GM12878 (cell line): ENCODE results near the gene NIPSNAP3A. TPM values are rescaled to one million over a fixed set of nuclear protein-coding genes. Genes with fewer than 3 reads are reported as not detected.

Source experiments
- CEBPB ChIP-seq, 2 experiments: fragments of 150-350 bp in 1 of 2; IDR thresholded peaks; 2 replicates each; pipeline ENCODE4 v1.6.1; 2012 to 2014; ENCODE audit warnings: low read depth in 2 of 2, low read length in 2 of 2, borderline replicate concordance in 1 of 2, inconsistent platforms in 1 of 2
- CHD1 ChIP-seq: IDR thresholded peaks from 2 replicates; pipeline ENCODE4 v1.6.1; 2012; ENCODE audit warnings: low read depth, low read length, improper control_type of control experiment
- CHD4 ChIP-seq: fragments of 200-600 bp; sonication (generic); IDR thresholded peaks from 2 replicates; pipeline ENCODE4 v1.6.1; 2016; ENCODE audit warnings: mild to moderate bottlenecking
- CTCF ChIP-seq, 3 experiments: IDR thresholded peaks in 2 of 3; conservative IDR thresholded peaks in 1 of 3; 2 replicates each; pipeline ENCODE4 v1.5.1; 2011; ENCODE audit warnings: low read depth in 3 of 3, low read length in 3 of 3, mild to moderate bottlenecking in 3 of 3, control low read depth in 2 of 3, moderate library complexity in 2 of 3, inconsistent platforms in 1 of 3, mixed read lengths in 1 of 3; ENCODE audit not compliant: control insufficient read depth in 2 of 3, insufficient read depth in 1 of 3; ENCODE audit errors: extremely low read depth in 1 of 3
- FOS ChIP-seq: IDR thresholded peaks from 3 replicates; pipeline ENCODE4 v1.6.1; 2011; ENCODE audit warnings: borderline replicate concordance; ENCODE audit not compliant: insufficient read length; ENCODE audit errors: extremely low read depth
- FOXM1 ChIP-seq: IDR thresholded peaks from 2 replicates; pipeline ENCODE4 v1.6.1; 2012; ENCODE audit warnings: low read depth, mild to moderate bottlenecking, inconsistent platforms, low read length, moderate library complexity
- KAT2A ChIP-seq: conservative IDR thresholded peaks from 2 replicates; pipeline ENCODE4 v1.6.1; 2011; ENCODE audit warnings: low read depth, low read length; ENCODE audit not compliant: control insufficient read depth
- LARP7 ChIP-seq: fragments of 450-650 bp; IDR thresholded peaks from 2 replicates; pipeline ENCODE4 v1.6.1; 2017; ENCODE audit warnings: mild to moderate bottlenecking
- NFIC ChIP-seq: IDR thresholded peaks from 2 replicates; pipeline ENCODE4 v1.6.1; 2012; ENCODE audit warnings: low read depth, mild to moderate bottlenecking, inconsistent platforms, low read length, moderate library complexity
- NR2C2 ChIP-seq: IDR thresholded peaks from 2 replicates; pipeline ENCODE4 v1.6.1; 2011; ENCODE audit warnings: borderline replicate concordance, low read depth; ENCODE audit not compliant: control insufficient read depth, insufficient read length
- PAX5 ChIP-seq: IDR thresholded peaks from 2 replicates; pipeline ENCODE4 v1.6.1; 2011; ENCODE audit warnings: low read depth, low read length, borderline replicate concordance
- PAX8 ChIP-seq: fragments of 450-650 bp; IDR thresholded peaks from 2 replicates; pipeline ENCODE4 v1.6.1; 2017; ENCODE audit warnings: mild to moderate bottlenecking, moderate library complexity
- PML ChIP-seq: IDR thresholded peaks from 2 replicates; pipeline ENCODE4 v1.6.1; 2012; ENCODE audit warnings: low read length, inconsistent platforms
- RCOR1 ChIP-seq: conservative IDR thresholded peaks from 2 replicates; pipeline ENCODE4 v1.6.1; 2012; ENCODE audit warnings: low read depth, low read length, improper control_type of control experiment
- RFX5 ChIP-seq: IDR thresholded peaks from 2 replicates; pipeline ENCODE4 v1.6.1; 2011; ENCODE audit warnings: low read depth, low read length, improper control_type of control experiment
- SREBF1 ChIP-seq: IDR thresholded peaks from 2 replicates; pipeline ENCODE4 v1.6.1; 2012; ENCODE audit warnings: mild to moderate bottlenecking, low read length
- SREBF2 ChIP-seq: IDR thresholded peaks from 2 replicates; pipeline ENCODE4 v1.6.1; 2012; ENCODE audit warnings: mild to moderate bottlenecking, low read length
- TAF1 ChIP-seq: IDR thresholded peaks from 2 replicates; pipeline ENCODE4 v1.6.1; 2011; ENCODE audit warnings: mild to moderate bottlenecking, low read depth, low read length, borderline replicate concordance
- TBL1XR1 ChIP-seq: IDR thresholded peaks from 2 replicates; pipeline ENCODE4 v1.6.1; 2012; ENCODE audit warnings: low read depth, low read length, improper control_type of control experiment
- TCF7 ChIP-seq: IDR thresholded peaks from 2 replicates; pipeline ENCODE4 v1.6.1; 2014; ENCODE audit warnings: antibody characterized with exemption, borderline replicate concordance
- YY1 ChIP-seq: IDR thresholded peaks from 2 replicates; pipeline ENCODE4 v1.6.1; 2011; ENCODE audit warnings: low read depth, mild to moderate bottlenecking, low read length
- polyA plus RNA-seq, 11 experiments: library from polyadenylated mRNA; depleted of rRNA in 4 of 11; unstranded in 6 of 11; stranded (reverse) in 5 of 11; fragments of >200 nt; fragmentation: Nextera tagmentation in 4 of 11; fragmentation: Illumina TruSeq in 1 of 11; extraction: Ambion mirVana in 4 of 11; extraction: Trizol in 1 of 11; gene quantifications; 1 replicate in 1 of 11; 2 replicates in 10 of 11; pipeline versions ENCODE4 v1.2.1 to v1.2.3, GENCODE V29; 2011 to 2016; ENCODE audit warnings: inconsistent platforms in 2 of 11, missing spikeins in 2 of 11, low read depth in 1 of 11
- total RNA-seq, 4 experiments: library from RNA; depleted of rRNA in 3 of 4; stranded (reverse); fragments of >200 nt in 3 of 4; fragmentation: Illumina TruSeq in 1 of 4; extraction: Trizol in 1 of 4; gene quantifications; 2 replicates each; pipeline versions ENCODE4 v1.2.1 to v1.2.3, GENCODE V29; 2013 to 2021
- TF ChIP-seq, protein P1 (sequence below): fragments of 450-650 bp; formaldehyde crosslinking; IDR thresholded peaks from 2 replicates; pipeline ENCODE4 v1.5.0; 2022; ENCODE audit warnings: mild to moderate bottlenecking, missing genetic modification characterization
- TF ChIP-seq, protein P2 (sequence below): fragments of 450-650 bp; IDR thresholded peaks from 2 replicates; pipeline ENCODE4 v1.6.1; 2017; ENCODE audit warnings: mild to moderate bottlenecking, low read depth, inconsistent platforms; ENCODE audit not compliant: poor library complexity, severe bottlenecking
- TF ChIP-seq, protein P3 (sequence below): IDR thresholded peaks from 2 replicates; pipeline ENCODE4 v1.6.1; 2012; ENCODE audit warnings: low read length, inconsistent platforms
- TF ChIP-seq, protein P4 (sequence below): IDR thresholded peaks from 2 replicates; pipeline ENCODE4 v1.6.1; 2012; ENCODE audit warnings: low read depth, low read length, improper control_type of control experiment

NIPSNAP3A gene
- total and polyA plus RNA-seq, 10 of the 15 experiments (the other 5 are each of a cell fraction or from before 2014, with no cell fraction given): 19.1 to 87.2 (median 34.0) TPM

GRCh38 chr9:104747245-104747564, 278 bp upstream of the NIPSNAP3A start (continued):
- TF ChIP-seq, protein P1, sequence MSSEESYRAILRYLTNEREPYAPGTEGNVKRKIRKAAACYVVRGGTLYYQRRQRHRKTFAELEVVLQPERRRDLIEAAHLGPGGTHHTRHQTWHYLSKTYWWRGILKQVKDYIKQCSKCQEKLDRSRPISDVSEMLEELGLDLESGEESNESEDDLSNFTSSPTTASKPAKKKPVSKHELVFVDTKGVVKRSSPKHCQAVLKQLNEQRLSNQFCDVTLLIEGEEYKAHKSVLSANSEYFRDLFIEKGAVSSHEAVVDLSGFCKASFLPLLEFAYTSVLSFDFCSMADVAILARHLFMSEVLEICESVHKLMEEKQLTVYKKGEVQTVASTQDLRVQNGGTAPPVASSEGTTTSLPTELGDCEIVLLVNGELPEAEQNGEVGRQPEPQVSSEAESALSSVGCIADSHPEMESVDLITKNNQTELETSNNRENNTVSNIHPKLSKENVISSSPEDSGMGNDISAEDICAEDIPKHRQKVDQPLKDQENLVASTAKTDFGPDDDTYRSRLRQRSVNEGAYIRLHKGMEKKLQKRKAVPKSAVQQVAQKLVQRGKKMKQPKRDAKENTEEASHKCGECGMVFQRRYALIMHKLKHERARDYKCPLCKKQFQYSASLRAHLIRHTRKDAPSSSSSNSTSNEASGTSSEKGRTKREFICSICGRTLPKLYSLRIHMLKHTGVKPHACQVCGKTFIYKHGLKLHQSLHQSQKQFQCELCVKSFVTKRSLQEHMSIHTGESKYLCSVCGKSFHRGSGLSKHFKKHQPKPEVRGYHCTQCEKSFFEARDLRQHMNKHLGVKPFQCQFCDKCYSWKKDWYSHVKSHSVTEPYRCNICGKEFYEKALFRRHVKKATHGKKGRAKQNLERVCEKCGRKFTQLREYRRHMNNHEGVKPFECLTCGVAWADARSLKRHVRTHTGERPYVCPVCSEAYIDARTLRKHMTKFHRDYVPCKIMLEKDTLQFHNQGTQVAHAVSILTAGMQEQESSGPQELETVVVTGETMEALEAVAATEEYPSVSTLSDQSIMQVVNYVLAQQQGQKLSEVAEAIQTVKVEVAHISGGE (CRISPR knock-in tag): no peak
- TF ChIP-seq FOXM1 (no peak), TAF1 (no peak), LARP7 (no peak), CTCF (IDR thresholded peaks at IDR 0.05 in 2 of 3, conservative IDR thresholded peaks at IDR 0.05 in 1 of 3; ENCODE audit: control insufficient read depth in 2 of 3, extremely low read depth in 1 of 3, insufficient read depth in 1 of 3, low read depth in 3 of 3, low read length in 3 of 3) (no peak), RFX5 (no peak), RCOR1 (no peak), PAX8 (no peak), PML (no peak), PAX5 (no peak), KAT2A (no peak), CEBPB (IDR thresholded peaks at IDR 0.05; ENCODE audit: borderline replicate concordance in 1 of 2, low read depth in 2 of 2, low read length in 2 of 2) (no peak), CHD4 (no peak), SREBF1 (no peak), YY1 (0 out of 2 replicates have a peak, but pooled peaks have one; percentile 6), TCF7 (no peak), FOS (no peak), NFIC (no peak), CHD1 (no peak), TBL1XR1 (no peak), NR2C2 (no peak), SREBF2 (no peak)
- TF ChIP-seq, protein P2, sequence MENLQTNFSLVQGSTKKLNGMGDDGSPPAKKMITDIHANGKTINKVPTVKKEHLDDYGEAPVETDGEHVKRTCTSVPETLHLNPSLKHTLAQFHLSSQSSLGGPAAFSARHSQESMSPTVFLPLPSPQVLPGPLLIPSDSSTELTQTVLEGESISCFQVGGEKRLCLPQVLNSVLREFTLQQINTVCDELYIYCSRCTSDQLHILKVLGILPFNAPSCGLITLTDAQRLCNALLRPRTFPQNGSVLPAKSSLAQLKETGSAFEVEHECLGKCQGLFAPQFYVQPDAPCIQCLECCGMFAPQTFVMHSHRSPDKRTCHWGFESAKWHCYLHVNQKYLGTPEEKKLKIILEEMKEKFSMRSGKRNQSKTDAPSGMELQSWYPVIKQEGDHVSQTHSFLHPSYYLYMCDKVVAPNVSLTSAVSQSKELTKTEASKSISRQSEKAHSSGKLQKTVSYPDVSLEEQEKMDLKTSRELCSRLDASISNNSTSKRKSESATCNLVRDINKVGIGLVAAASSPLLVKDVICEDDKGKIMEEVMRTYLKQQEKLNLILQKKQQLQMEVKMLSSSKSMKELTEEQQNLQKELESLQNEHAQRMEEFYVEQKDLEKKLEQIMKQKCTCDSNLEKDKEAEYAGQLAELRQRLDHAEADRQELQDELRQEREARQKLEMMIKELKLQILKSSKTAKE: no peak
- TF ChIP-seq, protein P3, sequence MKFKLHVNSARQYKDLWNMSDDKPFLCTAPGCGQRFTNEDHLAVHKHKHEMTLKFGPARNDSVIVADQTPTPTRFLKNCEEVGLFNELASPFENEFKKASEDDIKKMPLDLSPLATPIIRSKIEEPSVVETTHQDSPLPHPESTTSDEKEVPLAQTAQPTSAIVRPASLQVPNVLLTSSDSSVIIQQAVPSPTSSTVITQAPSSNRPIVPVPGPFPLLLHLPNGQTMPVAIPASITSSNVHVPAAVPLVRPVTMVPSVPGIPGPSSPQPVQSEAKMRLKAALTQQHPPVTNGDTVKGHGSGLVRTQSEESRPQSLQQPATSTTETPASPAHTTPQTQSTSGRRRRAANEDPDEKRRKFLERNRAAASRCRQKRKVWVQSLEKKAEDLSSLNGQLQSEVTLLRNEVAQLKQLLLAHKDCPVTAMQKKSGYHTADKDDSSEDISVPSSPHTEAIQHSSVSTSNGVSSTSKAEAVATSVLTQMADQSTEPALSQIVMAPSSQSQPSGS: no peak
- TF ChIP-seq, protein P4, sequence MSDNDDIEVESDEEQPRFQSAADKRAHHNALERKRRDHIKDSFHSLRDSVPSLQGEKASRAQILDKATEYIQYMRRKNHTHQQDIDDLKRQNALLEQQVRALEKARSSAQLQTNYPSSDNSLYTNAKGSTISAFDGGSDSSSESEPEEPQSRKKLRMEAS: no peak
